Esophagus squamous epithelium (tissue), 4 donors: ENCODE data around the gene TIFAB.

ENCODE experiments used
- POLR2A ChIP-seq, 4 donors: fragments of 450-650 bp; IDR thresholded peaks; one replicate each; pipeline ENCODE4 v1.6.1; 2017; ENCODE audit warnings: antibody characterized with exemption in 4 of 4, mild to moderate bottlenecking in 4 of 4, moderate library complexity in 3 of 4
- TF ChIP-seq, protein P1 (sequence below), 6 experiments: fragments of 450-650 bp in 4 of 6; fragments of 200-600 bp in 2 of 6; sonication (generic) in 2 of 6; IDR thresholded peaks; one replicate each; pipeline ENCODE4 v1.5.1; 2016 to 2019; ENCODE audit warnings: antibody characterized with exemption in 6 of 6, mild to moderate bottlenecking in 4 of 6, moderate library complexity in 4 of 6

DNA sequence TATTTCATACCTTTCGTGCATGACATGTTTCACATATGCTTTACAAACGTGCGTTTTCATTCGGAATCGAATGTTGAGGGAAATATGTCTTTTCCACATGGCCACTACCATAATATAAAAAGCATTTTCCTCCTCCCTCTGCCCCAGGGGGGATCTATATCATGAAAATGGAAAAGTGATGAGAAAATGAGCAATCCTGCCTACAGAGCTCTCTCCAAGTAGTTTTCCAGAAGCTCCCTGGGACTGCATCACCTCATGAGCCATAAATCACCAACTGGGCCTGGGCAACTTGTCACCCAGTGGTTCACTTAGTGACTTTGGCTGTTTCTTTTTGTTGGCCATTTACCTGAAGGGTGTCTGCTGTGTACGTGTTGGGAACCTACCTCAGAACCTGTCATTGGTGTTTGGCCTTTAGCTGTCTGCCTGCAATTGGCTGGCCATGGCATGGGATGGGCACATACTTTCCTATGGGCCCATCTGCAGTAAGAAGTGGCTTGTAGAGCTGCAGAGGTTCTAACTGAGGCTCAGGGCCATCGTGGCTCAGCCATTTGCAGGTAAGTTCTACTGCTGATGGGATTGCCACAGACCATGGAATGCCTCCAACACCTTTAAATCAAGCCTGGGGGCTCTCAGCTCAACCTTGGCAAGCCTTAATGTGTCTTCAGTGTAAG, 9.5 kb upstream of the TIFAB start:
- TF ChIP-seq, protein P1, sequence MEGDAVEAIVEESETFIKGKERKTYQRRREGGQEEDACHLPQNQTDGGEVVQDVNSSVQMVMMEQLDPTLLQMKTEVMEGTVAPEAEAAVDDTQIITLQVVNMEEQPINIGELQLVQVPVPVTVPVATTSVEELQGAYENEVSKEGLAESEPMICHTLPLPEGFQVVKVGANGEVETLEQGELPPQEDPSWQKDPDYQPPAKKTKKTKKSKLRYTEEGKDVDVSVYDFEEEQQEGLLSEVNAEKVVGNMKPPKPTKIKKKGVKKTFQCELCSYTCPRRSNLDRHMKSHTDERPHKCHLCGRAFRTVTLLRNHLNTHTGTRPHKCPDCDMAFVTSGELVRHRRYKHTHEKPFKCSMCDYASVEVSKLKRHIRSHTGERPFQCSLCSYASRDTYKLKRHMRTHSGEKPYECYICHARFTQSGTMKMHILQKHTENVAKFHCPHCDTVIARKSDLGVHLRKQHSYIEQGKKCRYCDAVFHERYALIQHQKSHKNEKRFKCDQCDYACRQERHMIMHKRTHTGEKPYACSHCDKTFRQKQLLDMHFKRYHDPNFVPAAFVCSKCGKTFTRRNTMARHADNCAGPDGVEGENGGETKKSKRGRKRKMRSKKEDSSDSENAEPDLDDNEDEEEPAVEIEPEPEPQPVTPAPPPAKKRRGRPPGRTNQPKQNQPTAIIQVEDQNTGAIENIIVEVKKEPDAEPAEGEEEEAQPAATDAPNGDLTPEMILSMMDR (IDR thresholded peaks at IDR 0.05) = no peak
- no peak for TF ChIP-seq POLR2A (IDR thresholded peaks at IDR 0.05)
